K562 (cell line): Measurements from ENCODE around the gene SLC2A9. TPM values are rescaled to one million over a fixed set of nuclear protein-coding genes. Genes with fewer than 3 reads are reported as not detected.

Experiments used
- ATAC-seq: fragments of 200-7000 bp; cut with Tn5 transposase; 3 replicates; pipeline ENCODE4 v1.9.1; 2020; ENCODE audit warnings: moderate library complexity
- BruUV-seq: library from RNA; stranded (reverse); fragments of 400-500 nt; replicated peaks from 2 replicates; lab custom pipeline; 2021; lab: Mats Ljungman, UMichigan
- CTCF ChIA-PET: fragments of 300-600 bp; formaldehyde crosslinking; extraction: SDS; loops from one replicate; lab custom pipeline; 2021; ENCODE audit warnings: low intra/inter-chr PET ratio; lab: Yijun Ruan, JAX
- POLR2A ChIA-PET: fragments of 300-600, 350-650 bp; sonication (Branson Sonifier 250); formaldehyde crosslinking; extraction: SDS; loops from one replicate; lab custom pipeline; 2021; ENCODE audit warnings: antibody characterized with exemption, inconsistent platforms; lab: Yijun Ruan, JAX
- DNase-seq, 4 experiments: peaks; one replicate each; pipeline versions ENCODE4 v3.0.0 to v3.0.0-alpha.2; 2011 to 2018; ENCODE audit warnings: low spot score in 3 of 4, mixed read lengths in 3 of 4; ENCODE audit errors: extremely low read depth in 1 of 4
- FAIRE-seq: peaks from 2 replicates; lab custom pipeline; 2011; peaks lifted over from hg19 to GRCh38; lab: Jason Lieb, UNC
- H2AFZ ChIP-seq: 2 replicates; pipeline ENCODE4 v1.6.0; 2011; ENCODE audit warnings: low read depth, low read length, control low read depth, inconsistent platforms
- H3K27ac ChIP-seq: fragments of 200-600 bp; 3 replicates; pipeline ENCODE4 v1.8.0; 2011; ENCODE audit warnings: low read depth, mild to moderate bottlenecking, control low read depth, inconsistent platforms, low read length, moderate library complexity, mixed read lengths; ENCODE audit errors: extremely low read depth
- H3K27me3 ChIP-seq, 2 experiments: fragments of 300-600 bp in 1 of 2; 2 replicates in 1 of 2; 3 replicates in 1 of 2; pipeline versions ENCODE4 v1.6.0 to v1.8.0; 2011; ENCODE audit warnings: inconsistent platforms in 2 of 2, low read length in 2 of 2, mild to moderate bottlenecking in 1 of 2, mixed read lengths in 1 of 2, moderate library complexity in 1 of 2; ENCODE audit not compliant: control insufficient read depth in 2 of 2, insufficient read depth in 2 of 2
- H3K36me3 ChIP-seq: fragments of 300-600 bp; 3 replicates; pipeline ENCODE4 v1.8.0; 2011; ENCODE audit warnings: mild to moderate bottlenecking, low read length, inconsistent platforms; ENCODE audit not compliant: control insufficient read depth, insufficient read depth
- H3K4me1 ChIP-seq, 2 experiments: fragments of 200-600 bp in 1 of 2; replicated peaks in 1 of 2; 2 replicates in 1 of 2; 3 replicates in 1 of 2; pipeline versions ENCODE4 v1.5.1 to v1.8.0; 2011; ENCODE audit warnings: inconsistent platforms in 2 of 2, low read length in 2 of 2, mild to moderate bottlenecking in 1 of 2, mixed read lengths in 1 of 2, moderate library complexity in 1 of 2; ENCODE audit not compliant: control insufficient read depth in 2 of 2, insufficient read depth in 2 of 2
- H3K4me2 ChIP-seq: 2 replicates; pipeline ENCODE4 v1.6.1; 2011; ENCODE audit warnings: low read length, control low read depth, inconsistent platforms, mixed read lengths; ENCODE audit not compliant: insufficient read depth
- H3K4me3 ChIP-seq: fragments of 200-600 bp; sonication (generic), shearing (Covaris generic); 2 replicates; pipeline ENCODE4 v1.5.1; 2016; ENCODE audit warnings: control low read depth, inconsistent platforms
- H3K79me2 ChIP-seq: fragments of 200-600 bp; 3 replicates; pipeline ENCODE4 v1.8.0; 2011; ENCODE audit warnings: low read length, inconsistent platforms; ENCODE audit not compliant: control insufficient read depth, insufficient read depth
- H3K9ac ChIP-seq, 2 experiments: 2 replicates each; pipeline versions ENCODE4 v1.6.0 to v1.6.1; 2011; ENCODE audit warnings: low read depth in 2 of 2, low read length in 2 of 2, control low read depth in 1 of 2, inconsistent platforms in 1 of 2, mild to moderate bottlenecking in 1 of 2, mixed read lengths in 1 of 2; ENCODE audit not compliant: insufficient read depth in 1 of 2
- H3K9me1 ChIP-seq: one replicate; pipeline ENCODE4 v1.6.0; 2011; ENCODE audit warnings: inconsistent platforms, mild to moderate bottlenecking, low read length, moderate library complexity; ENCODE audit not compliant: control insufficient read depth, insufficient read depth
- H3K9me3 ChIP-seq: replicated peaks from 2 replicates; pipeline ENCODE4 v1.5.1; 2011; ENCODE audit warnings: low read depth, low read length, inconsistent platforms; ENCODE audit not compliant: control insufficient read depth, insufficient read depth
- H4K20me1 ChIP-seq: replicated peaks from 2 replicates; pipeline ENCODE4 v1.6.1; 2011; ENCODE audit warnings: low read length, inconsistent platforms, mixed read lengths; ENCODE audit not compliant: control insufficient read depth, insufficient read depth
- L3MBTL2 ChIP-seq: fragments of 450-650 bp; IDR thresholded peaks from 2 replicates; pipeline ENCODE4 v1.6.1; 2016; ENCODE audit warnings: mild to moderate bottlenecking, moderate library complexity
- LEF1 ChIP-seq: fragments of 450-650 bp; IDR thresholded peaks from 2 replicates; pipeline ENCODE4 v1.6.1; 2016; ENCODE audit warnings: mild to moderate bottlenecking
- POLR2AphosphoS2 ChIP-seq: IDR thresholded peaks from 2 replicates; pipeline ENCODE4 v1.6.1; 2012; ENCODE audit warnings: low read length, improper control_type of control experiment
- PURB ChIP-seq: sonication (generic); formaldehyde crosslinking; IDR thresholded peaks from 2 replicates; pipeline ENCODE4 v1.9.0; 2021; ENCODE audit warnings: low read depth, mild to moderate bottlenecking, missing genetic modification reagents
- TBP ChIP-seq: optimal IDR thresholded peaks from 2 replicates; pipeline ENCODE3; 2011; ENCODE audit warnings: low read depth, low read length, improper control_type of control experiment
- ZNF146 ChIP-seq: IDR thresholded peaks from one replicate; pipeline ENCODE4 v1.6.1; 2018; ENCODE audit warnings: missing compliant biosample characterization; ENCODE audit not compliant: unreplicated experiment
- ZNF239 ChIP-seq: fragments of 250-450 bp; sonication (Bioruptor Pico); IDR thresholded peaks from 2 replicates; pipeline ENCODE4 v1.4.0; 2020; ENCODE audit warnings: mild to moderate bottlenecking
- WGBS: fragments of 100-300 bp; shearing (Covaris generic); methylation state at CpG from one replicate; pipeline ENCODE4 v1.1.6; 2016; ENCODE audit warnings: low coverage, mixed read lengths; ENCODE audit not compliant: insufficient coverage; ENCODE audit errors: missing lambda C conversion rate; 5-methylcytosine and 5-hydroxymethylcytosine counted together
- in situ Hi-C: fragments of 300-500 bp; cut with MboI; formaldehyde crosslinking; loops from 4 replicates; pipeline ENCODE4 v1.15.0; 2018; ENCODE audit warnings: inconsistent platforms, mixed read lengths
- intact Hi-C: fragments of 100-400 bp; cut with micrococcal nuclease; formaldehyde crosslinking; loops from 2 replicates; pipeline ENCODE4 v1.14.2; 2022
- polyA plus RNA-seq, 8 experiments: library from polyadenylated mRNA; depleted of rRNA in 4 of 8; stranded (reverse) in 5 of 8; unstranded in 3 of 8; fragments of >200 nt; fragmentation: Nextera tagmentation in 2 of 8; fragmentation: Illumina TruSeq in 1 of 8; extraction: Ambion mirVana in 2 of 8; extraction: Trizol in 1 of 8; gene quantifications; 2 replicates each; pipeline versions ENCODE4 v1.2.1 to v1.2.3, GENCODE V29; 2011 to 2014; ENCODE audit warnings: inconsistent platforms in 1 of 8, missing spikeins in 1 of 8
- total RNA-seq, 7 experiments: library from RNA; depleted of rRNA in 6 of 7; stranded (reverse); fragments of >200 nt in 6 of 7; fragmentation: Illumina TruSeq in 2 of 7; extraction: Trizol in 2 of 7; gene quantifications; 2 replicates each; pipeline versions ENCODE4 v1.2.1 to v1.2.3, GENCODE V29; 2011 to 2021; ENCODE audit warnings: low replicate concordance in 1 of 7
- TF ChIP-seq, protein P1 (sequence below): fragments of 450-650 bp; IDR thresholded peaks from 2 replicates; pipeline ENCODE4 v1.7.0; 2016; ENCODE audit warnings: borderline replicate concordance

Gene SLC2A9
- total and polyA plus RNA-seq, 9 of the 15 experiments (the other 6 are each of a cell fraction or from before 2014, with no cell fraction given): 0.15 to 1.9 (median 0.76) TPM

- Histone ChIP-seq H3K36me3 (no peaks in the 10 kb centered on the region), H3K27ac (no peak overlapping the region), H2AFZ (no peak overlapping the region), H3K4me3 (no peak overlapping the region), H3K4me1 (no peaks in the 10 kb centered on the region), H3K9me1 (no peaks in the 10 kb centered on the region), H3K79me2 (no peaks in the 10 kb centered on the region), H3K9ac (no peak overlapping the region), H3K4me2 (no peak overlapping the region), H3K9me3 (no peaks in the 10 kb centered on the region), H4K20me1 (no peaks in the 10 kb centered on the region), H3K27me3 (peaks cover 0 to 11% of the 10 kb centered on the region in 2 experiments; a peak in 2 of 5 replicates)
- ATAC-seq: no peak
- no peak for FAIRE-seq
- TF ChIP-seq ZNF239 (CRISPR knock-in tag) (no peak), PURB (no peak), TBP (no peak), L3MBTL2 (no peak), POLR2AphosphoS2 (no peak), ZNF146 (no peak), LEF1 (no peak)
- TF ChIP-seq, protein P1, sequence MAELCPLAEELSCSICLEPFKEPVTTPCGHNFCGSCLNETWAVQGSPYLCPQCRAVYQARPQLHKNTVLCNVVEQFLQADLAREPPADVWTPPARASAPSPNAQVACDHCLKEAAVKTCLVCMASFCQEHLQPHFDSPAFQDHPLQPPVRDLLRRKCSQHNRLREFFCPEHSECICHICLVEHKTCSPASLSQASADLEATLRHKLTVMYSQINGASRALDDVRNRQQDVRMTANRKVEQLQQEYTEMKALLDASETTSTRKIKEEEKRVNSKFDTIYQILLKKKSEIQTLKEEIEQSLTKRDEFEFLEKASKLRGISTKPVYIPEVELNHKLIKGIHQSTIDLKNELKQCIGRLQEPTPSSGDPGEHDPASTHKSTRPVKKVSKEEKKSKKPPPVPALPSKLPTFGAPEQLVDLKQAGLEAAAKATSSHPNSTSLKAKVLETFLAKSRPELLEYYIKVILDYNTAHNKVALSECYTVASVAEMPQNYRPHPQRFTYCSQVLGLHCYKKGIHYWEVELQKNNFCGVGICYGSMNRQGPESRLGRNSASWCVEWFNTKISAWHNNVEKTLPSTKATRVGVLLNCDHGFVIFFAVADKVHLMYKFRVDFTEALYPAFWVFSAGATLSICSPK: no peak
- no peak for DNase-seq
- POLR2A ChIA-PET: interaction anchor here (0.5 to 1.1 kb wide), 2 partner anchors 11 to 281 kb away, joined by 3 to 4 read pairs; no protein-coding TSS in a partner anchor
- intact Hi-C loops (no loop called here), in situ Hi-C loops (no loop called here)
- CTCF ChIA-PET: no interaction called here
- WGBS: 0% methylated on average over 2 of the region's 2 CpGs
- no TSS peak for BruUV-seq
Measured at GRCh38 chr4:10002278-10002677, 19.0 kb downstream of the SLC2A9 start.
